Measurements from ENCODE around the gene NTN1.

- TF ChIP-seq POLR2AphosphoS5 (IDR thresholded peaks at IDR 0.05) (no peak), POLR2A (IDR thresholded peaks at IDR 0.05) (no peak), CTCF (IDR thresholded peaks at IDR 0.05) (no peak)
These were observed 235.7 kb downstream of the NTN1 start for GRCh38 chr17:9256751-9257629.

Data from breast epithelium (tissue), 3 donors.